GM12875 (cell line): ENCODE data around the gene COA8.

Experiments
- H3K4me3 ChIP-seq: one replicate; pipeline ENCODE4 v1.5.1; 2011; ENCODE audit warnings: low read depth, low read length, control low read depth
- TF ChIP-seq, protein P1 (sequence below): IDR thresholded peaks from 2 replicates; pipeline ENCODE4 v1.5.1; 2011; ENCODE audit warnings: low read depth, mild to moderate bottlenecking, control low read depth, inconsistent platforms, low read length, moderate library complexity, borderline replicate concordance; ENCODE audit not compliant: insufficient read depth

COA8 gene

DNA sequence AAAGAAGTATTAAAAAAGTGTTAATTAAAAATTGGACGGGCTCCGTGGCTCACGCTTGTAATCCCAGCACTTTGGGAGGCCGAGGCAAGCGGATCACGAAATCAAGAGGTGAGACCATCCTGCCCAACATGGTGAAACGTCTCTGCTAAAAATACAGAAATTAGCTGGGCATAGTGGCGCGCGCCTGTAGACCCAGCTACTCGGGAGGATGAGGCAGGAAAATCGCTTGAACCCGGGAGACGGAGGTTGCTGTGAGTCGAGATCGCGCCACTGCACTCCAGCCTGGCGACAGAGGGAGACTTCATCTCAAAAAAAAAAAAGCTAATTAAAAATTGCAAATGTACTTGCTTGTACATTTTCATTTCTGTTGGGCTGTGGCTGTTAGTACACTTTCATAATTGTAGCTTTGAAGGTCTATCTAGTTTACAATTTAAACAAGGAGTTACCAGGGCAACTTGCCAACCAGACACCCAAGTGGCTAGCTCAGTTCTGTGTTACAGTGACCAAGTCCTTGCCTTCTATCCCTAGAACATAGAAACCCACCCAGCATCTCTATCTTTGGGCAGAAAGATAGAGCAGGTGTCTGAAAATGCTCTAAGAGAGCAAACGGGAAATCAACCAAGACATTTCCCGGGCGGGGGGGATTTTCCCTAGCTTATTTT, 1.2 kb downstream of the COA8 start:
- TF ChIP-seq, protein P1, sequence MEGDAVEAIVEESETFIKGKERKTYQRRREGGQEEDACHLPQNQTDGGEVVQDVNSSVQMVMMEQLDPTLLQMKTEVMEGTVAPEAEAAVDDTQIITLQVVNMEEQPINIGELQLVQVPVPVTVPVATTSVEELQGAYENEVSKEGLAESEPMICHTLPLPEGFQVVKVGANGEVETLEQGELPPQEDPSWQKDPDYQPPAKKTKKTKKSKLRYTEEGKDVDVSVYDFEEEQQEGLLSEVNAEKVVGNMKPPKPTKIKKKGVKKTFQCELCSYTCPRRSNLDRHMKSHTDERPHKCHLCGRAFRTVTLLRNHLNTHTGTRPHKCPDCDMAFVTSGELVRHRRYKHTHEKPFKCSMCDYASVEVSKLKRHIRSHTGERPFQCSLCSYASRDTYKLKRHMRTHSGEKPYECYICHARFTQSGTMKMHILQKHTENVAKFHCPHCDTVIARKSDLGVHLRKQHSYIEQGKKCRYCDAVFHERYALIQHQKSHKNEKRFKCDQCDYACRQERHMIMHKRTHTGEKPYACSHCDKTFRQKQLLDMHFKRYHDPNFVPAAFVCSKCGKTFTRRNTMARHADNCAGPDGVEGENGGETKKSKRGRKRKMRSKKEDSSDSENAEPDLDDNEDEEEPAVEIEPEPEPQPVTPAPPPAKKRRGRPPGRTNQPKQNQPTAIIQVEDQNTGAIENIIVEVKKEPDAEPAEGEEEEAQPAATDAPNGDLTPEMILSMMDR = no peak
- H3K4me3 ChIP-seq = peak overlapping the region; percentile 98

DNA sequence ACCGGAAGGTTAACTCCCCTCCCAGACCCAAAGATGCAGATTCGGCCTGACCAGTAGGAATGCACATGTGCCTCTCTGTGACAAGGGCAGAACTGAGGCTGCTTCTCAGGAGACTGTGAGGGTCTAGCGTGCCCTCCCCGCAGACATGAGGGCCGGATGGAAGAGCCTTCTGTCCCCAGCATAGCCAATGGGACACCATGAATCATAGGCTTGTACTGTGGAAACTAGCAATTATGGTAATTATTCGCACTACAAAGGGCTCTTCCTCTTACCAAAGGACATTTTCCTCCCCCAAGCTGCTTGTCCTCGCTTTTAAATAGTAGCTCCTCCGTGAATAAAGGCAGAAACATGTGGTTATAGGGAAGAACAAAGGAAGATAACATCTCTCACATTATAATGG, 6.2 kb downstream of the COA8 start:
- TF ChIP-seq, protein P1 = no peak
- no peak overlapping the region for H3K4me3 ChIP-seq

DNA sequence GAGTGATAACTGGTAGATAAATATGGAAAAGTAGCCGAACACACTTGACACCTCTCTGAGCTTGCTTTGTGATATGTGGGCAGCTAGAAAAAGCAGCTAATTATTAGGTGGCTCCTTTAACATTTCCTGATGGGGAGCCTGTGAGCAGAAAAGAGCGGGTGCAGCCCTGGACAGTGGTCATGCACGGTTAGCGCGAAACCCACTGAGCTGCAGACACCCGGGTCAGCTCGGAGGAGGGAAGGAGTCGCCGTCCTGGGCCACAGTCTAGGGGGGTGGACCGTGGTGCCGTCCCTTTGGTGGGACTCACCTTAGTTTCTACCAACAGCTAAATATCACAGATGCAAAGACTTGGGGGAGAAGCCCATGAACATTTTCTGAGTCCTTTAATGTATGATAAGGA, 6.6 kb downstream of the COA8 start:
- TF ChIP-seq, protein P1 = no peak
- H3K4me3 ChIP-seq = no peak overlapping the region

DNA sequence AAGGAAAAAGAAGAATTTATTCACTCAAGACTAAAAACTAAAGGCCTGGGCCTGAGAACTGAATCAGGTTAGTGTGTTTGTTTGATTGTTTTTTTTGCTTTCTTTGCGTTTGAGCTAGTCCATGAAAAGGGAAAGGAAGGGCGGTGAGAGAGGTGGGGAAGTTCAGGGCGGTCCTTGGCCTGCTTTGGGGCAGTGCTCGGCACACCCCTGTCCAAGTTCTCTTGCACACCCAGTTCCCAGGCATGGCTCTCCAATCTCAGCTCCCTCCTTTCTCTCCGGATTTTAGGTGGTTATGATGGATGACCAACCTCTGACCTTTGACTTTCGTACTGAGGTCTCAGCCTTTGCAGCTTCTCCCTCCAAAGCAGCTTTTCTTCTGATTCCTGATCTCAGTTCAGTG, 11.3 kb downstream of the COA8 start:
- TF ChIP-seq, protein P1 = no peak
- H3K4me3 ChIP-seq = no peak overlapping the region

DNA sequence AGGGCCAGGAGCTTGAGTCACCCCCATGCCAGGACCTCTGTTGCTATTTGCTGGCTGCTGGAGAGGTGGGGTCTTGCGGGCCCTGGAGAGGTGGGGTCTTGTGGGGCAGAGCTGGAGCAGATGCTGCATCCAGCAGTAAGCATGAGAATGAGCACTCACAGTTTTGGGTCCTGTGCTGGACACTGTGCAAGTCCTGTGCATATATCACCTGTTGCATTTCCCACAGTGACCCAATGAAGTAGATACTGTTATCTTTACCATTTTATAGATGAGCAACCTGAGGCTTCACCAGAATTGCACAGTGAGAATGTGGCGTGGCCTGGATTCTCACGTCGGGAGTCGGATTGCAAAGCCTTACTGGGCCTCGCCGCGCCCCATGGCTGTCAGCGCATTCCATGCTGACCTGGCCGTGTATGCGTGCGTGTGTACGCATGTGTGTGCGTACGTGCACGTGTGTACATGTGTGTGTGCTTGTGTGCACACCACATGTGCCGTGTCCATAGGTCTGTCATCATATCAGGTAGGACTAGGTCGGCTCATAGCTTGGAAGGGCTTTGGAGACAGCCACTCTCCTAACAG, 12.0 kb downstream of the COA8 start:
- H3K4me3 ChIP-seq = no peak overlapping the region
- TF ChIP-seq, protein P1 = no peak

DNA sequence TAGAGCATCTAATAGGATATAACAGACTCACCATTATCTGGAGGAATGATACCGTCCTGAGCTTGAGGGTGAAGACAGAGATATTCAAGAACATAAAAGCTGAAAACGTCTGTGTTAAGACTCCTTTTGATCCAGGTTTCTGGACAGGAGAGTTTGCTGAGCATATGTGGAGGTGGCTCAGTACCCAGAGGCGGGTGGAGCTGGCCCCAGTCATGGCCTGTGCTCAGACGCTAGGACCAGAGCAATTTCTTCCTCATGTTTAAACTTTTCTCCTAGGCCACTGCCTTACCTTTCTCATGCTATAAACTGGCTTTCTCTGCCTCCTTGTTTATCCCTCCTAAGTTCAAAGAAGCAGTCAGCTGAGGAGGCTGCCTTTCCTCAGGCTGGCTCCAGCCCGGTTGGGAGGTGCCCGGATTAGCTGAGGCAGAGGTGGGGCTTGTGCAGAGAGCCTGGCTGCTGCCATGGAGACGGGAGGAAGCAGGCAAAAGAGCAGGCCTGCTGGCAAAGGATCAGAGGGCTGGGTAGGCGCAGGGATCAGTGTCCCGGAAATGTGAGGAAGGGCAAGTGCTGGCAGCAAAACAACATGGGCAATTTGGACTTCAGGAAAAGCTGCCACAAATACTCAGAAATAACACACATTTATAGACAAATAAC, 13.7 kb downstream of the COA8 start:
- TF ChIP-seq, protein P1 = no peak
- no peak overlapping the region for H3K4me3 ChIP-seq
